ENCODE results near the gene BRD9. TPM values are rescaled to one million over a fixed set of nuclear protein-coding genes. Genes with fewer than 3 reads are reported as not detected.

Gene BRD9
- total RNA-seq, 1 donor from 2014 or later: 53.0 TPM

GRCh38 chr5:893711-894110, 1.1 kb upstream of the BRD9 start:
- no peak for TF ChIP-seq CTCF (IDR thresholded peaks at IDR 0.05; ENCODE audit: unreplicated experiment)
- no peak for DNase-seq (ENCODE audit: low spot score)
- H3K4me1 Mint-ChIP-seq (ENCODE audit: unreplicated experiment): peaks cover 6% of the 10 kb centered on the region
- H3K9me3 Mint-ChIP-seq (ENCODE audit: unreplicated experiment): no peaks in the 10 kb centered on the region
- peaks cover 9% of the 10 kb centered on the region for H3K27me3 Mint-ChIP-seq (ENCODE audit: unreplicated experiment)
- peaks cover 8% of the 10 kb centered on the region for H3K36me3 Mint-ChIP-seq (ENCODE audit: low read depth, unreplicated experiment)
- no peak overlapping the region for H3K27ac Mint-ChIP-seq (ENCODE audit: unreplicated experiment)
- H3K4me3 Mint-ChIP-seq (ENCODE audit: unreplicated experiment): peak overlapping the region; percentile 86

- Mint-ChIP-seq H3K9me3 (ENCODE audit: unreplicated experiment) (no peaks in the 10 kb centered on the region), H3K27me3 (ENCODE audit: unreplicated experiment) (peaks cover 9% of the 10 kb centered on the region), H3K27ac (ENCODE audit: unreplicated experiment) (peak overlapping the region; percentile 30), H3K36me3 (ENCODE audit: low read depth, unreplicated experiment) (peaks cover 14% of the 10 kb centered on the region), H3K4me1 (ENCODE audit: unreplicated experiment) (peaks cover 8% of the 10 kb centered on the region), H3K4me3 (ENCODE audit: unreplicated experiment) (peak overlapping the region; percentile 86)
- DNase-seq (ENCODE audit: low spot score): no peak
- TF ChIP-seq CTCF (IDR thresholded peaks at IDR 0.05; ENCODE audit: unreplicated experiment): no peak
Measured at GRCh38 chr5:893137-893506, 521 bp upstream of the BRD9 start.

GRCh38 chr5:891837-892393, 686 bp downstream of the BRD9 start:
- peak; percentile 30 for DNase-seq (ENCODE audit: low spot score)
- Mint-ChIP-seq H3K27me3 (ENCODE audit: unreplicated experiment) (peaks cover 9% of the 10 kb centered on the region), H3K9me3 (ENCODE audit: unreplicated experiment) (no peaks in the 10 kb centered on the region), H3K4me1 (ENCODE audit: unreplicated experiment) (peaks cover 15% of the 10 kb centered on the region), H3K27ac (ENCODE audit: unreplicated experiment) (peak overlapping the region; percentile 91), H3K4me3 (ENCODE audit: unreplicated experiment) (peak overlapping the region; percentile 93), H3K36me3 (ENCODE audit: low read depth, unreplicated experiment) (peaks cover 24% of the 10 kb centered on the region)
- TF ChIP-seq CTCF (IDR thresholded peaks at IDR 0.05; ENCODE audit: unreplicated experiment): no peak

GRCh38 chr5:891117-891836, 1.3 kb downstream of the BRD9 start:
- no peak for DNase-seq (ENCODE audit: low spot score)
- no peak for TF ChIP-seq CTCF (IDR thresholded peaks at IDR 0.05; ENCODE audit: unreplicated experiment)
- H3K9me3 Mint-ChIP-seq (ENCODE audit: unreplicated experiment): no peaks in the 10 kb centered on the region
- peak overlapping the region; percentile 91 for H3K27ac Mint-ChIP-seq (ENCODE audit: unreplicated experiment)
- peaks cover 16% of the 10 kb centered on the region for H3K4me1 Mint-ChIP-seq (ENCODE audit: unreplicated experiment)
- peaks cover 9% of the 10 kb centered on the region for H3K27me3 Mint-ChIP-seq (ENCODE audit: unreplicated experiment)
- peak overlapping the region; percentile 93 for H3K4me3 Mint-ChIP-seq (ENCODE audit: unreplicated experiment)
- peaks cover 27% of the 10 kb centered on the region for H3K36me3 Mint-ChIP-seq (ENCODE audit: low read depth, unreplicated experiment)

- Mint-ChIP-seq H3K4me1 (ENCODE audit: unreplicated experiment) (peaks cover 16% of the 10 kb centered on the region), H3K36me3 (ENCODE audit: low read depth, unreplicated experiment) (peaks cover 39% of the 10 kb centered on the region), H3K27me3 (ENCODE audit: unreplicated experiment) (peaks cover 11% of the 10 kb centered on the region), H3K9me3 (ENCODE audit: unreplicated experiment) (no peaks in the 10 kb centered on the region), H3K27ac (ENCODE audit: unreplicated experiment) (no peak overlapping the region), H3K4me3 (ENCODE audit: unreplicated experiment) (no peak overlapping the region)
- no peak for TF ChIP-seq CTCF (IDR thresholded peaks at IDR 0.05; ENCODE audit: unreplicated experiment)
- no peak for DNase-seq (ENCODE audit: low spot score)
Measured at GRCh38 chr5:889075-889710, 3.4 kb downstream of the BRD9 start.
